HCT116 (cell line): ENCODE results near the gene ARHGAP18. TPM values are rescaled to one million over a fixed set of nuclear protein-coding genes. Genes with fewer than 3 reads are reported as not detected.

Source experiments
- ATAC-seq: fragments of 200-7000 bp; cut with Tn5 transposase; 2 replicates; pipeline ENCODE4 v1.9.1; 2020; ENCODE audit warnings: mild to moderate bottlenecking, moderate library complexity
- BruUV-seq: library from RNA; stranded (reverse); fragments of 400-500 nt; replicated peaks from 2 replicates; lab custom pipeline; 2021; lab: Mats Ljungman, UMichigan
- CTCF ChIA-PET: fragments of 300-600 bp; sonication (Branson Sonifier 250); formaldehyde crosslinking; loops from one replicate; lab custom pipeline; 2021; ENCODE audit warnings: antibody characterized with exemption; lab: Charles Lee
- POLR2A ChIA-PET: fragments of 300-600, 350-600 bp; sonication (Branson Sonifier 250); formaldehyde crosslinking; loops from one replicate; lab custom pipeline; 2021; ENCODE audit warnings: antibody characterized with exemption; lab: Charles Lee
- RAD21 ChIA-PET, 2 experiments: fragments of 300-600 bp; sonication (Branson Sonifier 250); formaldehyde crosslinking; loops; one replicate each; lab custom pipeline; 2023; ENCODE audit warnings: low total read pairs in 2 of 2; ENCODE audit not compliant: uncharacterized antibody in 2 of 2, unreplicated experiment in 2 of 2, low non-redundant PET in 1 of 2; lab: Charles Lee
- DNase-seq: peaks from one replicate; pipeline ENCODE4 v3.0.0-alpha.2; 2010; ENCODE audit warnings: low read depth, low spot score
- H2AFZ ChIP-seq: fragments of 200-600 bp; shearing (Covaris generic), sonication (generic); 2 replicates; pipeline ENCODE4 v1.6.1; 2017; ENCODE audit warnings: low read depth, mixed run types, mixed read lengths, antibody characterized with exemption, low read length; ENCODE audit not compliant: poor library complexity, severe bottlenecking
- H3K27ac ChIP-seq: 2 replicates; pipeline ENCODE4 v1.5.1; 2012; ENCODE audit warnings: low read depth, low read length
- H3K27me3 ChIP-seq: fragments of 200-600 bp; sonication (generic); 2 replicates; pipeline ENCODE4 v1.6.1; 2016; ENCODE audit warnings: mixed run types, low read length, mixed read lengths; ENCODE audit not compliant: insufficient read depth
- H3K36me3 ChIP-seq, 2 experiments: fragments of 200-500 bp in 1 of 2; fragments of 200-600 bp in 1 of 2; sonication (Bioruptor generic) in 1 of 2; sonication (generic) in 1 of 2; 2 replicates each; pipeline versions ENCODE4 v1.5.1 to v1.6.1; 2014 to 2016; ENCODE audit warnings: low read length in 2 of 2, inconsistent platforms in 1 of 2, mixed read lengths in 1 of 2, mixed run types in 1 of 2; ENCODE audit not compliant: insufficient read depth in 2 of 2, control insufficient read depth in 1 of 2
- H3K4me1 ChIP-seq, 2 experiments: fragments of 200-600 bp in 1 of 2; sonication (generic) in 1 of 2; 2 replicates each; pipeline versions ENCODE4 v1.5.1 to v1.6.1; 2012 to 2017; ENCODE audit warnings: low read length in 2 of 2, inconsistent platforms in 1 of 2, mild to moderate bottlenecking in 1 of 2, mixed read lengths in 1 of 2, mixed run types in 1 of 2, moderate library complexity in 1 of 2; ENCODE audit not compliant: insufficient read depth in 2 of 2, control insufficient read depth in 1 of 2
- H3K4me2 ChIP-seq: fragments of 200-600 bp; sonication (generic); 2 replicates; pipeline ENCODE4 v1.6.1; 2017; ENCODE audit warnings: mixed run types, low read length, mixed read lengths
- H3K4me3 ChIP-seq, 2 experiments: fragments of 200-600 bp in 1 of 2; sonication (generic) in 1 of 2; replicated peaks in 1 of 2; 2 replicates each; pipeline ENCODE4 v1.5.1; 2011 to 2016; ENCODE audit warnings: low read length in 2 of 2, control low read depth in 1 of 2, low read depth in 1 of 2, mild to moderate bottlenecking in 1 of 2, mixed read lengths in 1 of 2, mixed run types in 1 of 2
- H3K79me2 ChIP-seq: fragments of 200-600 bp; sonication (generic); 2 replicates; pipeline ENCODE4 v1.6.1; 2017; ENCODE audit warnings: mild to moderate bottlenecking, mixed run types, low read length, moderate library complexity, mixed read lengths; ENCODE audit not compliant: insufficient read depth
- H3K9ac ChIP-seq: fragments of 200-600 bp; sonication (generic); 2 replicates; pipeline ENCODE4 v1.6.1; 2016; ENCODE audit warnings: low read length, mixed read lengths
- H3K9me2 ChIP-seq: fragments of 200-600 bp; sonication (generic), shearing (Covaris generic); 2 replicates; pipeline ENCODE4 v1.6.1; 2017; ENCODE audit warnings: mixed run types, mild to moderate bottlenecking, moderate library complexity; ENCODE audit not compliant: insufficient read depth
- H3K9me3 ChIP-seq, 2 experiments: fragments of 200-500 bp in 1 of 2; fragments of 200-600 bp in 1 of 2; sonication (Bioruptor generic) in 1 of 2; sonication (generic) in 1 of 2; 2 replicates each; pipeline ENCODE4 v1.6.1; 2014 to 2017; ENCODE audit warnings: low read length in 2 of 2, mixed read lengths in 2 of 2, inconsistent platforms in 1 of 2, low read depth in 1 of 2, mild to moderate bottlenecking in 1 of 2, mixed run types in 1 of 2, moderate library complexity in 1 of 2; ENCODE audit not compliant: control insufficient read depth in 1 of 2, insufficient read depth in 1 of 2
- H4K20me1 ChIP-seq: fragments of 200-600 bp; sonication (generic), shearing (Covaris generic); 2 replicates; pipeline ENCODE4 v1.6.1; 2017; ENCODE audit warnings: mixed run types, mild to moderate bottlenecking, moderate library complexity; ENCODE audit not compliant: insufficient read depth
- EGR1 ChIP-seq: IDR thresholded peaks from 2 replicates; pipeline ENCODE4 v1.6.1; 2012; ENCODE audit warnings: low read depth
- ELF1 ChIP-seq: IDR thresholded peaks from 2 replicates; pipeline ENCODE4 v1.6.1; 2012; ENCODE audit warnings: low read depth, borderline replicate concordance
- EZH2 ChIP-seq: fragments of 200-600 bp; sonication (generic); IDR thresholded peaks from 2 replicates; pipeline ENCODE4 v1.6.1; 2017; ENCODE audit warnings: antibody characterized with exemption, mixed run types
- EZH2phosphoT487 ChIP-seq: fragments of 200-600 bp; IDR thresholded peaks from 2 replicates; pipeline ENCODE4 v1.6.1; 2018; ENCODE audit warnings: antibody characterized with exemption, borderline replicate concordance
- FOSL1 ChIP-seq: IDR thresholded peaks from 2 replicates; pipeline ENCODE4 v1.6.1; 2012; ENCODE audit warnings: low read depth
- JUND ChIP-seq: IDR thresholded peaks from 2 replicates; pipeline ENCODE4 v1.6.1; 2012
- POLR2A ChIP-seq: IDR thresholded peaks from 2 replicates; pipeline ENCODE4 v1.7.0; 2011; ENCODE audit warnings: borderline replicate concordance; ENCODE audit not compliant: insufficient read depth, insufficient read length; ENCODE audit errors: extremely low read depth
- RAD21 ChIP-seq: IDR thresholded peaks from 2 replicates; pipeline ENCODE4 v1.6.1; 2012; ENCODE audit warnings: low read depth, mild to moderate bottlenecking
- REST ChIP-seq: IDR thresholded peaks from 2 replicates; pipeline ENCODE4 v1.6.1; 2012; ENCODE audit warnings: low read depth
- SIN3A ChIP-seq: IDR thresholded peaks from 2 replicates; pipeline ENCODE4 v1.6.1; 2012; ENCODE audit warnings: low read depth
- SP1 ChIP-seq: IDR thresholded peaks from 2 replicates; pipeline ENCODE4 v1.6.1; 2012; ENCODE audit warnings: low read depth
- SRF ChIP-seq: IDR thresholded peaks from 2 replicates; pipeline ENCODE4 v1.6.1; 2012; ENCODE audit warnings: low read depth
- TCF7L2 ChIP-seq: IDR thresholded peaks from 2 replicates; pipeline ENCODE4 v1.7.0; 2011; ENCODE audit warnings: borderline replicate concordance, inconsistent platforms; ENCODE audit not compliant: insufficient read depth, insufficient read length; ENCODE audit errors: extremely low read depth
- YY1 ChIP-seq: IDR thresholded peaks from 2 replicates; pipeline ENCODE4 v1.6.1; 2011; ENCODE audit warnings: low read length, low read depth, moderate library complexity, mild to moderate bottlenecking; ENCODE audit not compliant: insufficient replicate concordance; ENCODE audit errors: extremely low read depth
- ZBTB33 ChIP-seq: IDR thresholded peaks from 2 replicates; pipeline ENCODE4 v1.6.1; 2011; ENCODE audit warnings: mild to moderate bottlenecking, low read length, moderate library complexity; ENCODE audit not compliant: insufficient replicate concordance; ENCODE audit errors: extremely low read depth
- intact Hi-C: fragments of 100-400 bp; cut with micrococcal nuclease; formaldehyde crosslinking; loops from 2 replicates; pipeline ENCODE4 v1.10.0; 2022
- total RNA-seq: library from RNA; stranded (reverse); gene quantifications from one replicate; pipeline ENCODE4 v1.2.1, GENCODE V29; 2021; ENCODE audit not compliant: unreplicated experiment

Gene ARHGAP18
- total RNA-seq, 1 experiment from 2014 or later: 70.3 TPM

DNA sequence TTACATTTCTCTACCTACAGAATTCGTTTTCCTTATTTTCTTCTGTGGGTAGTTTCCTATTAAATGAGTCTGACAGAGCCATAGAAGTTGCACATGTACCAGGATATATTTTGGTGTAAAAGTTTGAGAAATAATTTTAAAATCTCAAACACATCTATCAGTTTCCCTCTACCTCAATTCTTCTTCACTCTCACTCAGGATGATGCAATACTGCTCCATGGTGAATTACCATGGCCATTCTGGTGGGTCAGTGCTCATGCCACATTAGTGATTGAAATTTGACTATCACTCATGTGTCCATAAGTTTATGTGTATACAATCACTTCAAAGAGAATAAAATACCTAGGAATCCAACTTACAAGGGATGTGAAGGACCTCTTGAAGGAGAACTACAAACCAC, 151.7 kb downstream of the ARHGAP18 start:
- H4K20me1 ChIP-seq: no peaks in the 10 kb centered on the region

More for the DNA sequence above, 151.7 kb downstream of the ARHGAP18 start:
- Histone ChIP-seq H3K27ac (no peak overlapping the region), H3K9ac (no peak overlapping the region), H3K27me3 (no peaks in the 10 kb centered on the region), H3K9me2 (no peaks in the 10 kb centered on the region), H3K4me3 (no peak overlapping the region), H3K4me1 (no peaks in the 10 kb centered on the region), H2AFZ (no peak overlapping the region), H3K79me2 (no peaks in the 10 kb centered on the region), H3K9me3 (no peaks in the 10 kb centered on the region), H3K4me2 (no peak overlapping the region), H3K36me3 (peaks cover 3 to 7% of the 10 kb centered on the region in 2 experiments; a peak in 1 of 4 replicates)
- ChIA-PET RAD21 (no interaction called here), CTCF (no interaction called here), POLR2A (no interaction called here)
- no peak for ATAC-seq
- DNase-seq: no peak
- TF ChIP-seq ELF1 (no peak), REST (no peak), ZBTB33 (no peak), SIN3A (no peak), YY1 (no peak), SRF (no peak), EZH2phosphoT487 (no peak), EZH2 (no peak), TCF7L2 (no peak), SP1 (no peak), FOSL1 (no peak), RAD21 (no peak), JUND (no peak), EGR1 (no peak), POLR2A (no peak)
- no TSS peak for BruUV-seq
- intact Hi-C loops: no loop called here
